GM18861 (cell line): ENCODE results near the gene TFB2M.
"Not testable (repeated sequence)": the region's sequence is repeated elsewhere in the genome, so short reads cannot be mapped to it uniquely, and the experiment has no call there.

Source experiments
- ATAC-seq: cut with Tn5 transposase; IDR thresholded peaks from one replicate; pipeline ENCODE4 v1.9.1; 2021; ENCODE audit not compliant: unreplicated experiment

Gene TFB2M

DNA sequence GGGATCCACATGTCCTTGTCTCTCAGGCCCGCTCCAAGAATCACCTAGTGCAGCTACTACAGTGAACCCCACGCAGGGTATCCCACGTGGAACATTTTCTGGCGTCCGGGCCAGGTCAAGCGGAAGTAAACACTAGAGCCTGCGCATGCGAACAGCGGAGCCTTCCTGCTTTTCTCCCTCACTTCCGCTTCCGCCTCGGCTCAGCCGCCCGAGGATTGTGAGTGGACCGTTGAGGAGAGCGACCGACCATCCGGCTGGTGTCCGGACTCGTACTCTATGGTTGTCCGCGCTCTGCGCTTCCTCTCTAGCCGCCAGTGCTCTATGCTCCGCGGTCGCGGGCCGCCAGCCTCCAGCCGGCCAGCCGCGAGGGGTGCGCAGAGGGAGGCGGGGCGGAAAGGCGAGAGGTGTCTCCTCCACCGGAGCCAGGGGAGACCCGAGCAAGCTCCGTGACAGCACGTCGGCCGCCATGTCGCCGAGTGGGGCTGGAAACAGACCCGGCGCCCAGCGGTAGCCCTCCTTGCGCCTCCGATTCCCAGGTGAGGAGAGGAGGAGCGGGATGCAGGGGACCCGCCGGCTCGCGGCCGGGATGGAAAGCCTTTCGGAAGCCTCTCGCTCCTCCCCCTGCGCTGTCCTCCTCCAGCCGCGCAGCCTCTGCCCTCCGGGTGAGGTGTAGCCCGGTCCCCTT, at the start of gene TFB2M, which contains the start of gene CNST:
Gene TFB2M (minus strand): TSS at position 134 of the 685 bp plus-strand sequence. CDS start 123 bp downstream, at position 11.
Gene CNST (plus strand): TSS at position 329 of the 685 bp plus-strand sequence. CDS start 25,107 bp downstream, outside the sequence.
- ATAC-seq: peak; percentile 95

- ATAC-seq: no peak
Observed at GRCh38 chr1:246613096-246613758, 47.2 kb upstream of the TFB2M start.

DNA sequence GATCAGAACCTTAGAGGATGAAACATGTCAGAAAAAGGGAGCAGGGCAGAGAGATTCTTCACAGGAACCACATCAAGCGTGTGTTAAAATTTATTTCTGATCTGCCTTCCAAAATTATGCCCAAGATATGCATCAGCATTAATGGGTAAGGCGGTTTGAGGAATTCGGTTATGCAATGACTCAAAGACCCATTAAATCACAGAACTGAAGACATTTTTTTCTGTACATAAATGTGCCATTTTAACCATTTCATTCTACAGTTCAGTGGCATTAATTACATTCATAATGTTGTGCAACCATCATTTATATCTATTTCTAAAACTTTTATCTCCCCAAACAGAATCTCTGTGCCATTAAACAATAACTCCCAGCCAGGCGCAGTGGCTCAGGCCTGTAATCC, 43.6 kb upstream of the TFB2M start:
- ATAC-seq: no peak

- peak; percentile 93 for ATAC-seq
Observed at GRCh38 chr1:246608616-246609376, 42.7 kb upstream of the TFB2M start.

DNA sequence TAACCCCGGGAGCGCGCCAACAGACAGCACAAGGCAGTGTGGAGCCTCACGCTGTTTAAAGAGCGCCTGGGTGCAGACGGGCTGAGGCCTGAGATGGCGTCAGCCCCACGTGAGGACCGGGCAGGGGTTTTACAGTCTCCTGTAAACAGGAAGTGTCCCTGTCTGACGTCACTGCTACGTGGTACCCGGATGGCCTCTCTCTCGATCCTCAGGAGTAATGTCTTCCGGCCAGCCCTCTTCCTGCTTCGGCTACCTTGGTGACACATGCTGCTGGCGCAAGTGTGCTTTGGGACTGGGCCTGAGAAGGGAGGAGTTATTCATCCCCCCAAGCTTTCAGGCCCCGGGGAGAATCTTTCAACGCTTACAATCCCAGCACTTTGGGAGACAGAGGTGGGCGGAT, 41.4 kb upstream of the TFB2M start:
- no peak for ATAC-seq

DNA sequence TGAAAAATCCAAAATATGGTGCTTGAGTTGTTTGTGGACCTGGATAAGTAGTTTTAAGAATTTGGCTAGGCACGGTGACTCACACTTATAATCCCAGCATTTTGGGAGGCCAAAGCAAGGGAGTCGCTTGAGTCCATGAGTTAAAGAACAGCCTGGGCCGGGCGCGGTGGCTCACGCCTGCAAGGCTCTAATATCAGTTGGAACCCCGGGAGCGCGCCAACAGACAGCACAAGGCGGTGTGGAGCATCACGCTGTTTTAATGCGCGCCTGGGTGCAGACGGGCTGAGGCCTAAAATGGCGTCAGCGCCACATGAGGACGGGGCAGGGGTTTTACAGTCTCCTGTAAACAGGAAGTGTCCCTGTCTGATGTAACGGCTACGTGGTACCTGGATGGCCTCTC, 39.2 kb upstream of the TFB2M start:
- ATAC-seq: not testable (repeated sequence)

GRCh38 chr1:246602194-246602593, 36.1 kb upstream of the TFB2M start:
- ATAC-seq: no peak

- no peak for ATAC-seq
Observed at GRCh38 chr1:246600579-246600978, 34.5 kb upstream of the TFB2M start.

DNA sequence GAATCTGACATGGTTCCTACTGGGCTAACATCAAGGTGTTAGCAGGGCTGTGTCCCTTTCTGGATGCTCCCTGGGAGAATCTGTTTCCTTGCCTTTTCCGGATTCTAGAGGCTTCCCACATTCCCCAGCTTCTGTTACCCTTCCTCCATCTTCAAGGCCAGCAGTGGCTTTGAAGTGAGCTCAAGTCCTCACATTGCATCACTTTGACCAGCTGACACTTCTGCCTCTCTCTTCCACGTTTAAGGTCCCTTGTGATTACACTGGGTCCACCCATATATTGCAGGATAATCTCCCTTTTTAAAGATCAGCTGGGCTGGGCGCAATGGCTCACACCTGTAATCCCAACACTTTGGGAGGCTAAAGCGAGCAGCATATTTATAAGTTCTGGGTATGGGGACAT, 33.3 kb upstream of the TFB2M start:
- ATAC-seq: no peak

DNA sequence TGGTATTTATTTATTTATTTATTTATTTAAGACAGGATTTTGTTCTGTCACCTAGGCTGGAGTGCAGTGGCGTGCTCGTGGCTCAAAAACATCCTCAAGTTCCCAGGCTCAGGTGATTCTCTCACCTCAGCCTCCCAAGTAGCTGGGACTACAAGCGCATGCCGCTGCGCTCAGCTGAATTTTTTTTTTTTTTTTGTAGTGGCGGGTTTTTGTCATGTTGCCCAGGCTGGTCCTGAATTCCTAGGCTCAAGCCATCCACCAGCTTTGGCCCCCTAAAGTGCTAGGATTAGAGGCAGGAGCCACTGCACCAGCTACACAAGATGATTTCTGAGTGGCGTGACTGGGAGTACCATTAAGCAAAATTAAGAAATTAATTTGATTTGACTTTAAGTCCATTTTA, 31.9 kb upstream of the TFB2M start:
- ATAC-seq: no peak

- ATAC-seq: no peak
Observed at GRCh38 chr1:246597340-246597739, 31.3 kb upstream of the TFB2M start.

GRCh38 chr1:246595146-246595545, 29.1 kb upstream of the TFB2M start:
- ATAC-seq: no peak

GRCh38 chr1:246592695-246593094, 26.6 kb upstream of the TFB2M start:
- no peak for ATAC-seq

DNA sequence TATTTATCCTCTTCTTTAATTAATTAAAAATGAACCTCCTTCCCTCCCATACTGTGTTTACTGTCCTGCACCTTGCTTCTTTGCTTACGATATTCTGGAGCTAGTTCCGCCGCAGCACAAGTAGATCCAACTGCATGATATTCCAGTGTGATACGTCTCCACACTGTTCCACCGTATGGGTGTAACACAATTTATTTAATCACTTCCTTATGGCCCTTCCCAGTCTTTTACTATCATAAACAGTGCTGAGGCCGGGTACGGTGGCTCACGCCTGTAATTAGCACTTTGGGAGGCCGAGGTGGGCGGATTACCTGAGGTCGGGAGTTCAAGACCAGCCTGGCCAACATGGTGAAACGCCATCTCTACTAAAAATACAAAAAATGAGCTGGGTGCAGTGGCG, 25.9 kb upstream of the TFB2M start:
- ATAC-seq: no peak

- ATAC-seq: peak; percentile 90
Observed at GRCh38 chr1:246591504-246591903, 25.4 kb upstream of the TFB2M start.

GRCh38 chr1:246591047-246591446, 25.0 kb upstream of the TFB2M start:
- peak; percentile 28 for ATAC-seq

GRCh38 chr1:246589919-246590318, 23.9 kb upstream of the TFB2M start:
- not testable (repeated sequence) for ATAC-seq

DNA sequence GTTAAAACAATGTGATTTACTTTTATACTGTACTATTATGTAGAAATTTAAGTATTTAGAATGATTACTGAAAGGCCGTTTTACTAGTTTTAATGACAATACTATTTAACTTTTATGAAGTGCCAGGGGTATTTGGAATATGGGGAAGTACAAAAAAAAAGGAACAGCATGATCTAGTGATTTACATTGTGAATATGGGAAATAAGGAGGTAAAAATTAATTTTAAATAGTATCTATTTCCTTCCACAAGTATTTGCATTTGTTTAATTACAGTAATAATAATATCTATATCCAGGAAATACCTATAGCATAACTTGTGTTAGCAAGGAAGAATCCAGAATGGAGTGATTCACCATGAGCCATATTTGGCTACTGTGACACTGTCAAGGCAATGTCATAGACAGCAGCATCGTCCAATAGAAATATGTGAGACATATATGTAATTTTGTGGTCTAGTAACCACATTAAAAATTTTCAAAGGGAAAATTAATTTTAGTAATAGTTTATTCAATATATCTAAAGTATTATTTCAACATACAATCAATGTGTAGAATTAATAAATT, 22.2 kb upstream of the TFB2M start:
- no peak for ATAC-seq

DNA sequence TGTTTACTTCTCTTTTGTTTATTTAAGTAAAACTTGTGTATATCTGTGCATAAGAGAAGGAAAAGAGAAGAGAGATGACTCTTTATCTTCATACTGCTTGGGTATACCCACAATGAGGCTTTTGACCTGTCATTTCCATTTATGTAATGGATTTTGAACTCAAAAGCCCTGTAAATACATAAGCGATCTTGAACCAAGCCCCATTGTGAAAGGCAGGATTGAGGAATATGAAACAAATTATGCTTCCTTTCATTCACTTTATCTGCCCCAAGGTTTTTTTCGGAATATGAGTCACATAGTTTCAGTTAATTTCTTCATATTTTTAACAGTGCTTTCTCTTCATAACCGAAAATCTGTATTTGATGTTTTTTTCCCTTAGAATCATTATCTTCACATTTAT, 21.5 kb upstream of the TFB2M start:
- ATAC-seq: no peak

DNA sequence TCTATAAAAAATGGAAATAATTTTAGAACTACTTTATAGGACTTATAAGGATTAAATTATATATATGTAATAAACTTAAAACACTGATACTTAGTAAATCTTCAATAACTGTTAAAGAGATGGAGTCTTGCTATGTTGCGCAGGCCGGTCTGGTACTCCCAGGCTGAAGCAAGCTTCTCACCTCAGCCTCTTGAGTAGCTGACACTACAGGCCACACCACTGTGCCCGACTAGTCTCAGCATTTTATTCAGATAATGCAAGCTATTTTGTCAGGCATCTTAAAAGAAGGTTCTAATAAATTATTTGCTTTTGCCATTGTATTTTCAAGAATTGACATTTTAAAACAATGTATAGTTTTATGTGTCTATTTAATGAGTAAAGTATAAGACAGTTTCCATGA, 21.0 kb upstream of the TFB2M start:
- no peak for ATAC-seq

- ATAC-seq: no peak
Observed at GRCh38 chr1:246583448-246584185, 17.6 kb upstream of the TFB2M start.
